Body of pancreas (tissue), 4 donors: ENCODE measurements around the gene SERINC3.

ENCODE experiments used
- POLR2A ChIP-seq, 3 donors: fragments of 450-650 bp; IDR thresholded peaks; one replicate each; pipeline ENCODE4 v1.6.1; 2016; ENCODE audit warnings: antibody characterized with exemption in 3 of 3, mild to moderate bottlenecking in 2 of 3
- TF ChIP-seq, protein P1 (sequence below), 7 experiments: fragments of 450-650 bp in 4 of 7; fragments of 200-600 bp in 3 of 7; sonication (generic) in 3 of 7; IDR thresholded peaks; one replicate each; pipeline ENCODE4 v1.5.1; 2016 to 2019; ENCODE audit warnings: antibody characterized with exemption in 7 of 7

DNA sequence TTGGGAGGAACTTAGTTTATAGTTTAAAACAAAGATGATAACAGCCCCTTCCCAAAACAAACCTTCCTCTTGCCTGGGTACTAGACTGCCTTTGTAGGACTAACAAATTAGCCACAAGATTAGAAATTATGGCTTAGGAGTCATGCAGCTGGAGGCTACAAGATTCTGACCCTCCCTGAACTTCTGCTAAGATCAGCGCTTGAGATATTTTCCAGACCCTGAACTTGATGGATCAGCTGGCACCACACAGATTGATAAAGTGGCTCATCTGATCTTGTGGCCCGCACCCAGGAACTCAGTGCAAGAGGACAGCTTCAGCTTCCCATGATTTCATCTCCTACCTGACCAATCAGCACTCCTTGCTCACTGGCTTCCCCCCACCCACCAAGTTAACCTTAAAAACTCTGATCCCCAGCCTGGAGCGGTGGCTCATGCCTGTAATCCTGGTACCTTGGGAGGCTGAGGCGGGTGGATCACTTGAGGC, 5.9 kb upstream of the SERINC3 start:
- TF ChIP-seq, protein P1, sequence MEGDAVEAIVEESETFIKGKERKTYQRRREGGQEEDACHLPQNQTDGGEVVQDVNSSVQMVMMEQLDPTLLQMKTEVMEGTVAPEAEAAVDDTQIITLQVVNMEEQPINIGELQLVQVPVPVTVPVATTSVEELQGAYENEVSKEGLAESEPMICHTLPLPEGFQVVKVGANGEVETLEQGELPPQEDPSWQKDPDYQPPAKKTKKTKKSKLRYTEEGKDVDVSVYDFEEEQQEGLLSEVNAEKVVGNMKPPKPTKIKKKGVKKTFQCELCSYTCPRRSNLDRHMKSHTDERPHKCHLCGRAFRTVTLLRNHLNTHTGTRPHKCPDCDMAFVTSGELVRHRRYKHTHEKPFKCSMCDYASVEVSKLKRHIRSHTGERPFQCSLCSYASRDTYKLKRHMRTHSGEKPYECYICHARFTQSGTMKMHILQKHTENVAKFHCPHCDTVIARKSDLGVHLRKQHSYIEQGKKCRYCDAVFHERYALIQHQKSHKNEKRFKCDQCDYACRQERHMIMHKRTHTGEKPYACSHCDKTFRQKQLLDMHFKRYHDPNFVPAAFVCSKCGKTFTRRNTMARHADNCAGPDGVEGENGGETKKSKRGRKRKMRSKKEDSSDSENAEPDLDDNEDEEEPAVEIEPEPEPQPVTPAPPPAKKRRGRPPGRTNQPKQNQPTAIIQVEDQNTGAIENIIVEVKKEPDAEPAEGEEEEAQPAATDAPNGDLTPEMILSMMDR (IDR thresholded peaks at IDR 0.05) = no peak
- no peak for TF ChIP-seq POLR2A (IDR thresholded peaks at IDR 0.05)
